ENCODE results near the gene KCNH1.

Gene KCNH1

DNA sequence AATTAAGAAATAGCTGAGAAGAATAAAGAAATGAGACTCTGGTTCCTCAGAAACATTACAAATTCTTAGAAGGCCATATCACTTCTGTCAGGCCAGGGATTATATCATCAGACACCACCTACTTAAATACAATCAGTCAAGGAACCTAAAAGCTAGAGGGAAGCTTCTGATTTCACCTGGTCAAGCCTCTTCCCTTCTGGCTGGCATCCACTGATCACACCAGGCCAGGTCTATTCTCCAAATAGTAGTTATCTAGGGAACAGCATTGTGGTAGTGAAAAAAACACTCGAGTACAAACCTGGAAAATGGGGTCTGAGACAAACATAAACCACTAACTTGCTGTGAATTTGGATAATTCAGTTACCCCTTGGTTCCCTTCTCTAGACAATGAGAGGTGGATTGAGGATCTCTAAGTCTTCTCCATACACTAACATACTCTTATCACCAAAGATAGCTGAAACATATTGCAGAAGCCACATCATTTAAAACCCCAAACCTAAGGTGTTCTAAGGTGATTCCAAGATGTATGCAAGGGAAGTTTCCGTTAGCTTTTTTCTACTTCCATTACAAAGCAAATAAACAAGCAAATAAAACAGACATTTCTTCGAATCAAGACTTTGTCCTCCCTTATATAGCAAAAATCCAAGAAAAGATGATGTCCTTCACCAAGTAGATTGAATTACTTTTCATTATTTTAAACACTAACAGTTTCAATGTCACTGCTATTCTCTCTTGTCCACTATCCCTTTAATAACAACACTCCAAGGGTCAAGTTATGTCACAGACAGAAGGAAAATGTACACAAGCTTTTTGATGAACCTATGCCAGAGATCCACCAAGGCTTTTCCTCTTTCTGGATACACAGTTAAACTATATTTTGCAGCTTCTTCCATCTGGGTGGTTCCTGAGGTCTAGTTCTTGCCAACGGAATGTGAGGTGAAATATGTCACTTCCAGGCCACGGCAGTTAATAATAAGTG is 212.9 kb downstream of the KCNH1 start:
- in situ Hi-C loops (cut with HindIII; ENCODE audit: low sequenced_read_pairs): no loop called here
- H3K4me3 ChIP-seq (ENCODE audit: low read depth, low read length): no peak overlapping the region
- no peak for DNase-seq (ENCODE audit: low read depth, low spot score)
- TF ChIP-seq, protein P1, sequence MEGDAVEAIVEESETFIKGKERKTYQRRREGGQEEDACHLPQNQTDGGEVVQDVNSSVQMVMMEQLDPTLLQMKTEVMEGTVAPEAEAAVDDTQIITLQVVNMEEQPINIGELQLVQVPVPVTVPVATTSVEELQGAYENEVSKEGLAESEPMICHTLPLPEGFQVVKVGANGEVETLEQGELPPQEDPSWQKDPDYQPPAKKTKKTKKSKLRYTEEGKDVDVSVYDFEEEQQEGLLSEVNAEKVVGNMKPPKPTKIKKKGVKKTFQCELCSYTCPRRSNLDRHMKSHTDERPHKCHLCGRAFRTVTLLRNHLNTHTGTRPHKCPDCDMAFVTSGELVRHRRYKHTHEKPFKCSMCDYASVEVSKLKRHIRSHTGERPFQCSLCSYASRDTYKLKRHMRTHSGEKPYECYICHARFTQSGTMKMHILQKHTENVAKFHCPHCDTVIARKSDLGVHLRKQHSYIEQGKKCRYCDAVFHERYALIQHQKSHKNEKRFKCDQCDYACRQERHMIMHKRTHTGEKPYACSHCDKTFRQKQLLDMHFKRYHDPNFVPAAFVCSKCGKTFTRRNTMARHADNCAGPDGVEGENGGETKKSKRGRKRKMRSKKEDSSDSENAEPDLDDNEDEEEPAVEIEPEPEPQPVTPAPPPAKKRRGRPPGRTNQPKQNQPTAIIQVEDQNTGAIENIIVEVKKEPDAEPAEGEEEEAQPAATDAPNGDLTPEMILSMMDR (IDR thresholded peaks at IDR 0.05; ENCODE audit: low read depth, low read length): no peak

DNA sequence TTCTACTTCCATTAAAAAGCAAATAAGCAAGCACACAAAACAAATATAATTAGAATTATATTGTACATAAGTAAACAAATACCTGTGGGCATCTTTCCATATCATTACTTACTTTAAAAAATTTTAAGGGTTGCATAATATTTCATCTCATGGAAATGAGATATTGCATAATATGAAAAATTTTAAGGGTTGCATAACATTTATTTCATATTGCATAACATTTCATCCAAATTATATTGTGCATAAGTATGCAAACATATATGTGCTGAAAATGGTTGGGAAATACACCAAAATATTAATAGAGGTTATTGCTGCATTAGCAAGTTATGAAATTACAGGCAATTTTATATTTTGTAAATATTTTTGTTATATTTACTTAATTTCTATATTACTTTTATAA is 213.7 kb downstream of the KCNH1 start:
- in situ Hi-C loops (cut with HindIII; ENCODE audit: low sequenced_read_pairs): no loop called here
- no peak overlapping the region for H3K4me3 ChIP-seq (ENCODE audit: low read depth, low read length)
- TF ChIP-seq, protein P1 (IDR thresholded peaks at IDR 0.05; ENCODE audit: low read depth, low read length): no peak
- DNase-seq (ENCODE audit: low read depth, low spot score): no peak

DNA sequence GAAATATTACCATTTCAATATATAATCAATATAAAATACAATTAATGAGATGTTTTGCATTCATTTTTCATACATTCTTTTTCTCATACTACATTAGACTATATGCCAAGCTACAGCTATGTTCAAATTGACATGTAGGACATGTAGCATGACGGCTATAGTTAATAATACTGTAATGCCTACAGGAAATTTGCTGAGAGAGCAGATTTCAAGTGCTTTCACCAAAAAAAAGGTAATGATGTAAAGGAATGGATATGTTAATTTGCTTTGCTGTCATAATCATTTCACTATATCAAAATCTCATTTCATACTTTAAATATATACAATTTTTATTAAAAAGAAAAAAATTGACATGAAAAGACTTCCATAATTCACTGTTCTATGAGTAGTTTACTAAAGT is 215.1 kb downstream of the KCNH1 start:
- TF ChIP-seq, protein P1 (IDR thresholded peaks at IDR 0.05; ENCODE audit: low read depth, low read length): no peak
- no peak for DNase-seq (ENCODE audit: low read depth, low spot score)
- in situ Hi-C loops (cut with HindIII; ENCODE audit: low sequenced_read_pairs): no loop called here
- no peak overlapping the region for H3K4me3 ChIP-seq (ENCODE audit: low read depth, low read length)

DNA sequence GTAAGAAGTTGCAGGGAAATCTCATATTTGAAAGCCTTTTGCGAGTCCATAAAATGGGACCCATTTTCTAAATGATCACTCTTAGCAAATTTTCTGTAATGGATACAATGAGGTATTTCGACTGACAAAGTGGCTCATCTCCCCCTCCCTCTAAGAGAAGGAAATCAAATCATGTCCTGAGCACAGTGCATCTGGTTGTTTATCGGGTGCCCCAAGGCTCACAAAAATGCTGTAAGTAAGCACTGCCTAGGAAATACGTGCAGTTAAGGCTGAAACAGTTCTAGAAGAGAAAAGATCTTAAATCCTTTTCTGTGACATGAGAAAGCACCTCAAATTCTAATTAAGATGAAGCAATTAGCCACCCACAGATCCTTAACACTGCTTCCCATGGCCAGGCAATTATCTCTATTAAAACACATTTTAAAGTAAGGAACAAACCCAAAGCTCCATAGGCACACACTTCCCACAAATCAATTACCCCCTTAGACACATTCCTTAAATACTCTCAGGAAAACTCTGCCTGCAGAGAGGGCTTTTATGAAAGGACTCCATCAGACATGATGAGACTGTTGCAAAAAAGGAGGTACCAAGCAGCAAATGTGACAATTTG is 216.3 kb downstream of the KCNH1 start:
- no peak overlapping the region for H3K4me3 ChIP-seq (ENCODE audit: low read depth, low read length)
- TF ChIP-seq, protein P1 (IDR thresholded peaks at IDR 0.05; ENCODE audit: low read depth, low read length): no peak
- no peak for DNase-seq (ENCODE audit: low read depth, low spot score)
- in situ Hi-C loops (cut with HindIII; ENCODE audit: low sequenced_read_pairs): no loop called here

DNA sequence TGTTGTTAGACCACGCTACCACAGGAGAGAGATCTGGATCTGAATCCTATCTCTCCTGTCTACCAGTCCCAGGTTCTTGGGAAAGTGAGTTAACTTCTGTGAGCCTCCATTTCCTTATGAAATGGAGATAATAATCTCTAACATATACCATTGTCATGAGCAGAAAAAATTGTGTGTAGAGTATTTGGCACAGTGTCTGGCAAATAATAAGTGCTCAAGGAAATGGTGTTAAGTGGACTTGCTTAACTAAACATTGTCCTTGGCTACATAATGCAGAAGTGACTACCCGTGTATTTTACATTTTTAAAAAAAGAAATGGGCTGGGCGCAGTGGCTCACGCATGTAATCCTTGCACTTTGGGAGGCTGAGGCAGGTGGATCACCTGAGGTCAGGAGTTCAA is 217.4 kb downstream of the KCNH1 start:
- DNase-seq (ENCODE audit: low read depth, low spot score): no peak

DNA sequence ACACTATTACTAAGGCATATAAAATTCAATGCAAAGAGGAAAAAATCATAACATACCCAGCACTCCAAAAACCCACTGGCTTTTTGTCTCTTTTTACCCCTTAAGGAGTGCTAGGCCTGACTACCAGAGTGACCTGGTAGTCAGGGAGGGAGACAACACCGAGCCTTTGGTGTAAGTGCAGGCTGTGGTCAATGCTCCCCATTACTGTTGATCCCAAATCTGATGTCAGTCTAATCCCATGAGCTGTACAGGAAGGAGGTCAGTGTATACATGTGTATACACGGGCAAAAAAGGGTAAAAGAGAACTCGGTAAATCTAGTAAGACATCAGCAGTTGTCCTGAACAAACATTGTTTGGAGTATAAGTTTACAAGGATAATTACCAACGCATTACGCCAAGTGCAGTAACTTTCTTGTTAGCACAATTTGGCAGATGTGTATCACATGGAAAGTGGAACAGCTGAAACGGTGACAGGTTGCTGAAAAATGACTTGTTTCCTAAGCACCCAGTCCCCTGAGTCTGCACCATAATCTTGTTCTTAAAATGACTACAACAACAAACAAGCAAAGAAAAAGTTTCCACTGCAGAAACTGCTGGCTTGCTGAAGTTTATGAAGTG is 217.9 kb downstream of the KCNH1 start:
- H3K4me3 ChIP-seq (ENCODE audit: low read depth, low read length): no peak overlapping the region
- TF ChIP-seq, protein P1 (IDR thresholded peaks at IDR 0.05; ENCODE audit: low read depth, low read length): no peak
- DNase-seq (ENCODE audit: low read depth, low spot score): no peak
- in situ Hi-C loops (cut with HindIII; ENCODE audit: low sequenced_read_pairs): no loop called here

More for the DNA sequence above, 217.4 kb downstream of the KCNH1 start:
- in situ Hi-C loops (cut with HindIII; ENCODE audit: low sequenced_read_pairs): no loop called here
- TF ChIP-seq, protein P1 (IDR thresholded peaks at IDR 0.05; ENCODE audit: low read depth, low read length): no peak
- H3K4me3 ChIP-seq (ENCODE audit: low read depth, low read length): no peak overlapping the region
